Liver (tissue), 3 donors: ENCODE results near the gene WWOX.

Experiments used
- CTCF ChIP-seq: fragments of 150-350 bp; IDR thresholded peaks from 2 replicates; pipeline ENCODE4 v1.5.1; 2017; ENCODE audit warnings: improper control_type of control experiment, low read depth, low read length; ENCODE audit not compliant: missing input control
- EGR1 ChIP-seq, 2 donors: IDR thresholded peaks; 2 replicates each; pipeline ENCODE4 v1.6.1; 2016 to 2018; ENCODE audit warnings: antibody characterized with exemption in 2 of 2, low read depth in 2 of 2
- FOXA1 ChIP-seq: IDR thresholded peaks from 2 replicates; pipeline ENCODE4 v1.6.1; 2016; ENCODE audit warnings: antibody characterized with exemption
- GABPA ChIP-seq, 2 donors: IDR thresholded peaks in 1 of 2; conservative IDR thresholded peaks in 1 of 2; 2 replicates each; pipeline ENCODE4 v1.6.1; 2016; ENCODE audit warnings: antibody characterized with exemption in 2 of 2, mild to moderate bottlenecking in 1 of 2, moderate library complexity in 1 of 2
- HNF4A ChIP-seq, 2 donors: conservative IDR thresholded peaks; 2 replicates each; pipeline ENCODE4 v1.6.1; 2016; ENCODE audit warnings: antibody characterized with exemption in 2 of 2, mild to moderate bottlenecking in 2 of 2
- JUND ChIP-seq, 2 donors: IDR thresholded peaks; 2 replicates each; pipeline ENCODE4 v1.6.1; 2016; ENCODE audit warnings: antibody characterized with exemption in 2 of 2
- TAF1 ChIP-seq: conservative IDR thresholded peaks from 2 replicates; pipeline ENCODE4 v1.6.1; 2016; ENCODE audit warnings: antibody characterized with exemption, mild to moderate bottlenecking
- YY1 ChIP-seq: IDR thresholded peaks from 2 replicates; pipeline ENCODE4 v1.6.1; 2016; ENCODE audit warnings: antibody characterized with exemption, mild to moderate bottlenecking
- donor health status: healthy.
- donor health status: healthy.

DNA sequence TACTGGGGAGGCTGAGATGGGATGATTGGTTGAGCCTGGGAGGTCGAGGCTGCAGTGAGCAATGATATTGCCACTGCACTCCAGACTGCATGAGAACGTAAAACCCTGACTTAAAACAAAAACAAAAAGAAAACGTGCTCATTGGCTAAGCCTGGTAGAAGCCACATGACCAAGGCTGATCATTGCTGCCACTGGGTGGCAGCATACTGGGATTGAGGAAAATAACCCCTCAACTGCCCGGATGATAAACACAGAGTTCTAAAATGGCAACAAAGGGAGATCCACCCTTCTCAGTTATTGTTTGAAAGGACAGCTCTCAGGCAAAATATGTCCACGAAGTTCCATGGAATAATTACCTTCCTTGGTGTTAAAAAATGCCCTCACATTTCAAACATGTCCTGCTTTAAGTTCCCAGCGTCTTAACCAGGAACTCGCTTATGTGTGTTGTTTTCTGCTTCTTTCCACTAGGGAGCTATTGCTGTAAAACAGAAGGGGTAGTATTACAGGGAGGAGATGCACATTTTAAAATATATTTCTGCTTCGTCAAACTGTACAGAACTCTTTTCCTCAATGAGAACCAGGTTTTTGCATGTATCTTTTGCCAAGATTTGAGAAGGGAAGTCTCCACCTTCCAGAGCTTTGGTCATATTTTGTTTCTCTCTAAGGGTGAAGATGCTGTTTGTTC lies 825.8 kb downstream of the WWOX start:
- TF ChIP-seq CTCF, result peak; percentile 74
- no peak for TF ChIP-seq EGR1 (IDR thresholded peaks at IDR 0.05; ENCODE audit: low read depth in 2 of 2)
- no peak for TF ChIP-seq YY1
- no peak for TF ChIP-seq JUND (IDR thresholded peaks at IDR 0.05)
- no peak for TF ChIP-seq GABPA (IDR thresholded peaks at IDR 0.05 in 1 of 2, conservative IDR thresholded peaks at IDR 0.05 in 1 of 2)
- TF ChIP-seq TAF1, result no peak
- no peak for TF ChIP-seq FOXA1
- peak in 1 of 2 donors; percentile 13 for TF ChIP-seq HNF4A (conservative IDR thresholded peaks at IDR 0.05)
